Endothelial cell of umbilical vein (primary cell): ENCODE data around the gene MBD5. TPM values are rescaled to one million over a fixed set of nuclear protein-coding genes. Genes with fewer than 3 reads are reported as not detected.

ENCODE experiments used
- BruUV-seq: library from RNA; stranded (reverse); fragments of 400-500 nt; replicated peaks from 2 replicates; lab custom pipeline; 2021; lab: Mats Ljungman, UMichigan
- CTCF ChIA-PET: fragments of 300-600, 350-600 bp; sonication (Branson Sonifier 250); formaldehyde crosslinking; loops from one replicate; lab custom pipeline; 2021; ENCODE audit warnings: antibody characterized with exemption, inconsistent platforms; lab: Charles Lee
- POLR2A ChIA-PET: fragments of 300-600, 350-600 bp; sonication (Branson Sonifier 250); formaldehyde crosslinking; loops from one replicate; lab custom pipeline; 2021; ENCODE audit warnings: antibody characterized with exemption, inconsistent platforms; lab: Charles Lee
- DNase-seq: peaks from one replicate; pipeline ENCODE4 v3.0.0-alpha.2; 2011; ENCODE audit warnings: low read depth, low spot score
- FAIRE-seq: peaks from 2 replicates; lab custom pipeline; 2011; peaks lifted over from hg19 to GRCh38; lab: Jason Lieb, UNC
- H2AFZ ChIP-seq: 2 replicates; pipeline ENCODE4 v1.6.0; 2012; ENCODE audit warnings: low read depth, low read length, control low read depth, inconsistent platforms
- H3K27ac ChIP-seq: 2 replicates; pipeline ENCODE4 v1.5.1; 2011; ENCODE audit warnings: low read depth, mild to moderate bottlenecking, control low read depth, low read length, moderate library complexity; ENCODE audit not compliant: insufficient read depth
- H3K27me3 ChIP-seq, 2 experiments: 2 replicates each; pipeline versions ENCODE4 v1.6.0 to v1.6.1; 2011; ENCODE audit warnings: low read length in 2 of 2, mixed read lengths in 1 of 2; ENCODE audit not compliant: control insufficient read depth in 2 of 2, insufficient read depth in 2 of 2
- H3K36me3 ChIP-seq, 2 experiments: 2 replicates in 1 of 2; 3 replicates in 1 of 2; pipeline ENCODE4 v1.5.1; 2011; ENCODE audit warnings: low read length in 2 of 2, mild to moderate bottlenecking in 1 of 2, moderate library complexity in 1 of 2; ENCODE audit not compliant: control insufficient read depth in 2 of 2, insufficient read depth in 2 of 2; ENCODE audit errors: extremely low read depth in 1 of 2
- H3K4me1 ChIP-seq: 3 replicates; pipeline ENCODE4 v1.5.1; 2011; ENCODE audit warnings: mild to moderate bottlenecking, low read length; ENCODE audit not compliant: control insufficient read depth, insufficient read depth; ENCODE audit errors: extremely low read depth
- H3K4me2 ChIP-seq: 2 replicates; pipeline ENCODE4 v1.6.1; 2011; ENCODE audit warnings: low read length, control low read depth, mixed read lengths; ENCODE audit not compliant: insufficient read depth
- H3K4me3 ChIP-seq, 3 experiments: fragments of 200-600 bp in 1 of 3; sonication (generic), shearing (Covaris generic) in 1 of 3; replicated peaks in 1 of 3; 2 replicates each; pipeline ENCODE4 v1.5.1; 2011 to 2016; ENCODE audit warnings: control low read depth in 3 of 3, low read length in 3 of 3, mild to moderate bottlenecking in 2 of 3, inconsistent platforms in 1 of 3, low read depth in 1 of 3, moderate library complexity in 1 of 3; ENCODE audit not compliant: insufficient read depth in 1 of 3
- H3K79me2 ChIP-seq: 2 replicates; pipeline ENCODE4 v1.6.0; 2012; ENCODE audit warnings: low read length, inconsistent platforms; ENCODE audit not compliant: control insufficient read depth, insufficient read depth
- H3K9ac ChIP-seq: replicated peaks from 2 replicates; pipeline ENCODE3; 2011; ENCODE audit warnings: low read length, control low read depth; ENCODE audit not compliant: insufficient read depth; ENCODE audit errors: extremely low read depth
- H3K9me1 ChIP-seq: replicated peaks from 3 replicates; pipeline ENCODE4 v1.6.0; 2011; ENCODE audit warnings: mild to moderate bottlenecking, low read length; ENCODE audit not compliant: control insufficient read depth, insufficient read depth; ENCODE audit errors: extremely low read depth
- H3K9me3 ChIP-seq: replicated peaks from 2 replicates; pipeline ENCODE4 v1.5.1; 2012; ENCODE audit warnings: low read length, inconsistent platforms; ENCODE audit not compliant: control insufficient read depth, insufficient read depth
- H4K20me1 ChIP-seq: replicated peaks from 2 replicates; pipeline ENCODE3; 2011; ENCODE audit warnings: mild to moderate bottlenecking, low read length; ENCODE audit not compliant: control insufficient read depth, insufficient read depth; ENCODE audit errors: extremely low read depth
- CTCF ChIP-seq, 2 donors: IDR thresholded peaks; 1 replicate in 1 of 2; 2 replicates in 1 of 2; pipeline ENCODE4 v1.5.1; 2011; ENCODE audit warnings: low read length in 2 of 2, mild to moderate bottlenecking in 2 of 2, moderate library complexity in 2 of 2, control low read depth in 1 of 2, inconsistent platforms in 1 of 2, low read depth in 1 of 2; ENCODE audit not compliant: insufficient read depth in 1 of 2; ENCODE audit errors: extremely low read depth in 1 of 2
- EZH2 ChIP-seq: IDR thresholded peaks from 2 replicates; pipeline ENCODE4 v1.6.1; 2012; ENCODE audit warnings: borderline replicate concordance, low read depth, mild to moderate bottlenecking, moderate library complexity, low read length, inconsistent platforms; ENCODE audit not compliant: severe bottlenecking
- FOS ChIP-seq: IDR thresholded peaks from 2 replicates; pipeline ENCODE4 v1.6.1; 2011; ENCODE audit warnings: mild to moderate bottlenecking, low read length, moderate library complexity, borderline replicate concordance; ENCODE audit not compliant: insufficient read depth
- GATA2 ChIP-seq: IDR thresholded peaks from 2 replicates; pipeline ENCODE4 v1.7.0; 2011; ENCODE audit warnings: low read depth, mild to moderate bottlenecking, moderate library complexity, mixed read lengths, low read length; ENCODE audit not compliant: insufficient read length, insufficient read depth
- JUN ChIP-seq: IDR thresholded peaks from 2 replicates; pipeline ENCODE4 v1.6.1; 2011; ENCODE audit warnings: borderline replicate concordance, low read depth; ENCODE audit not compliant: insufficient read length, insufficient read depth
- MAX ChIP-seq: IDR thresholded peaks from 2 replicates; pipeline ENCODE4 v1.6.1; 2011; ENCODE audit not compliant: insufficient read depth, insufficient read length
- MYC ChIP-seq: IDR thresholded peaks from one replicate; pipeline ENCODE4 v1.6.1; 2011; ENCODE audit warnings: mild to moderate bottlenecking, low read depth, low read length
- POLR2A ChIP-seq: IDR thresholded peaks from 2 replicates; pipeline ENCODE4 v1.6.1; 2012; ENCODE audit warnings: low read depth, mild to moderate bottlenecking, control low read depth, low read length
- POLR2AphosphoS5 ChIP-seq: IDR thresholded peaks from 2 replicates; pipeline ENCODE4 v1.6.1; 2012; ENCODE audit warnings: low read depth, mild to moderate bottlenecking, control low read depth, low read length, moderate library complexity; ENCODE audit not compliant: insufficient read depth
- dilution Hi-C: fragments of 300-500 bp; cut with MboI; formaldehyde crosslinking; loops from one replicate; pipeline ENCODE4 v1.15.0; 2019; ENCODE audit warnings: low sequenced_read_pairs; ENCODE audit not compliant: extremely low pct_ligation_motif_present
- intact Hi-C: fragments of 100-400 bp; cut with micrococcal nuclease; formaldehyde crosslinking; loops from one replicate; pipeline ENCODE4 v1.10.0; 2022
- polyA plus RNA-seq, 4 experiments: library from polyadenylated mRNA; depleted of rRNA in 3 of 4; stranded (reverse) in 3 of 4; unstranded in 1 of 4; fragments of >200 nt; gene quantifications; 2 replicates each; pipeline versions ENCODE4 v1.2.1 to v1.2.3, GENCODE V29; 2011 to 2012; ENCODE audit warnings: missing spikeins in 1 of 4
- total RNA-seq: library from RNA; stranded (reverse); gene quantifications from 2 replicates; pipeline ENCODE4 v1.2.3, GENCODE V29; 2021

Gene MBD5
- total and polyA plus RNA-seq, 2 donors (not counting 3 experiments of a cell fraction or from before 2014, with no cell fraction given) = 11.3 to 37.0 TPM

- Histone ChIP-seq H3K9ac (no peak overlapping the region), H3K4me2 (no peak overlapping the region), H3K27ac (no peak overlapping the region), H3K79me2 (no peaks in the 10 kb centered on the region), H3K27me3 (no peaks in the 10 kb centered on the region), H3K36me3 (no peaks in the 10 kb centered on the region), H3K4me3 (no peak overlapping the region), H3K4me1 (no peaks in the 10 kb centered on the region), H2AFZ (no peak overlapping the region), H3K9me1 (no peaks in the 10 kb centered on the region), H4K20me1 (no peaks in the 10 kb centered on the region), H3K9me3 (no peaks in the 10 kb centered on the region)
- FAIRE-seq (no peak), DNase-seq (no peak)
- intact Hi-C loops (no loop called here), dilution Hi-C loops (no loop called here)
- ChIA-PET CTCF (interaction anchor here (2.4 kb wide), 1 partner anchor 61 kb away, joined by 11 read pairs; no protein-coding TSS in a partner anchor), POLR2A (no interaction called here)
- BruUV-seq = no TSS peak
- TF ChIP-seq JUN (no peak), MYC (no peak), GATA2 (no peak), POLR2AphosphoS5 (no peak), MAX (no peak), POLR2A (no peak), FOS (no peak), EZH2 (no peak), CTCF (IDR thresholded peaks at IDR 0.05; ENCODE audit: extremely low read depth in 1 of 2, insufficient read depth in 1 of 2, low read depth in 1 of 2, low read length in 2 of 2) (no peak)
Measured at GRCh38 chr2:148447877-148448276, 427.0 kb downstream of the MBD5 start.
